Erythroblast (primary cell): ENCODE measurements around the gene EPB41L4B.

Source experiments
- GATA1 ChIP-seq: IDR thresholded peaks from 2 replicates; pipeline ENCODE4 v1.6.1; 2011; ENCODE audit warnings: low read depth, mild to moderate bottlenecking, control low read depth, low read length, moderate library complexity
- POLR2A ChIP-seq: IDR thresholded peaks from 2 replicates; pipeline ENCODE4 v1.6.1; 2011; ENCODE audit warnings: mild to moderate bottlenecking, low read length

DNA sequence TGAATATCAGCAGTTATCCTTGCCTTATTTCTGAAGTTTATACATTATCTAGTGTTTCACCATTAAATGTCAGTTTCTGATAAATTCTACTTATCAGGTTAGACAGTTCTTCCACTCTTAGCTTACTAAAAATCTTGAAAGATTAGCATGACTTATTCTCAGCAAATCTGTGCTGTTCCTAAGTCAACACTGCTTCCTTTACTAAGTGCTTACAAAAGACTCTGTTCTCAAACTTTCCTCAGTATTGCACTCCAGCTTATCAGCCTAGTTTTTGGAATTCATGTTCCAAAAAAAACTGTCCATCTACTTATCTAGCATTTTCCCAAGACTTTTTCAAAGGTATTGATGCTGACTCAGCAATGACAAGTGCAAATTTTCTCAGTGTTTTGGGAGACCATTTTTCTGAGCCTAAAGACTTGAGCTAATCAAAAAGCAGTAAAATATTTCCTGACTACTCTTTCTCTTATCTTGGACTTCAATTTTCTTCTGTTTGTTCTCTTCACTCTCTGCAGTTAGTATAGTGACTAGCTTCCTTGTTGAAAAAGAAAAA, 92.7 kb downstream of the EPB41L4B start:
- TF ChIP-seq POLR2A (no peak), GATA1 (no peak)
